Stimulated activated CD8-positive, alpha-beta memory T cell treated with anti-CD3 and anti-CD28 coated beads, Interleukin-12 subunit alpha, Interleukin-12 subunit beta, amount 100 ng/mL, for 24 hours (primary cell): ENCODE data around the gene SALL1.

Source experiments
- DNase-seq: peaks from one replicate; pipeline ENCODE4 v3.0.0-alpha.2; 2020; ENCODE audit errors: extremely low read depth

SALL1 gene

GRCh38 chr16:51156807-51157200, 5.7 kb upstream of the SALL1 start:
- DNase-seq = no peak

- DNase-seq = no peak
Observed at GRCh38 chr16:51155820-51156806, 5.0 kb upstream of the SALL1 start.

DNA sequence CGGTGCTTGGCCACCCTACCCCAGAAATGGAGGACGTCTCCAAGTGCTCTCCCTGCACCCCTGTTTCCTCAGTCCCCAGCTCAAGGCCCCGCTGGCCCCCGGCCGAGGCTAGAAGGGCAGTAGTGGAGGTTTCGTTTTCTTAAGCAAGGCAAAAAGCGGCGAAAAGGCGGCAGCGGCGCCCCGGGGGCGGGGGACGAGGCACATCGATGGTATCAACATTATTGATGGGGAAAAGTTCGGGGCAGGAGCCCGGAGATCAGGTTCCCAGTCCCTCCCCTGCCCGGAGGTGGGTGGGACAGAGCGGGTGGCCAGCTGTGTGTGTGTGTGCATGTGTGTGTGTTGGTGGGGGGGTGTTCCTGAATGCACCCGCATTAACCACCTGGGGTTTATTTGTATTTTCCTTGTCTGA, 4.1 kb upstream of the SALL1 start:
- DNase-seq = no peak

GRCh38 chr16:51154271-51155171, 3.5 kb upstream of the SALL1 start:
- no peak for DNase-seq

DNA sequence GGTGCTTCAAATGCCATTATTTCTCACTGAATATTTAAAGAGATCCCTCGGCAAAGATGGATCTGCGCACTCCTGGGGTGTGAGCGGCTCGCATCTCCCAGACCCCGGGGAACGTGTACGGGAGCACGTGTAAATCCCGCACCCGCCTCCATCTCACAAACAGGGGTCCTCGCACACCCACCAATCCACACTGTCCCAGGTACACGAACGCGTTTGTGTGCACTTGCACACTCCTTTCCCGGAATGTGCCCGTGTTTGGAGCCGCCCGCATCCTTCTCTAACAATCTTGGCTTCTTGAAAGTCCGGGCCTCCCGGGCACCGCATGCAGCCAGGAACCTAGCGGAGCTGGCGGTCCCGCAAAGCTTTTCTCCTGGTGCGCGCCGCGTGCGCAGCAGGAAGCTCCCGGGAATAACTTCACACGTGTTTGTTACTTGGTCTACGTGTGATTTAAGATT, 2.5 kb upstream of the SALL1 start:
- no peak for DNase-seq

GRCh38 chr16:51152691-51153576, 1.9 kb upstream of the SALL1 start:
- no peak for DNase-seq

GRCh38 chr16:51151961-51152663, 1.0 kb upstream of the SALL1 start:
- no peak for DNase-seq

DNA sequence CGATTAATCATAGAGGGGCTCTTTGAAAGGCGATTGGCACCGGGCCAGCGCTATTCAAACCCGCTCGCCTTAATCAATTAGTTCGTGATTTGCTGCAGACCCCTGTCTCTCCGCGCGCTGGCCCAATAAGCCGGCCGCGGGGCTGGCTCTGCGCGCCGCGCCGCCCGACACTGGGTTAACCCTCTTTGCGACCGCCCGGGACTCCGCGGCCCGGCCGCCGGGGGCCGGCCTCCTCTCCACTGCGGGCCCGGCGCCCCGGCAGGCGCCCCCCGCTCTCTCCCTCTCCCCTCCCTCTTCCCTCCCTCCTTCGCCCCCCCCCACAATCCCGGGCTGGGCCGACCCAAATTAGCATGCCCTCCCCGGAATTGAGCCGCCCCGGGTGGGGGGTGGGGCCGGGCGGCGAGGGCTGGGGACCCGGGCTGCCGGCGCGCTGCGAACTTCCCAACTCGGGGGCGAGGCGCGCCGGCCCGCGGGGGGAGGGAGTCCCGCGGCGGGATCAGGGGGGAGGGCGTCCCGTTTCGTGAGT, 428 bp upstream of the SALL1 start:
- DNase-seq = no peak

- no peak for DNase-seq
Observed at GRCh38 chr16:51150165-51150887, 744 bp downstream of the SALL1 start.

- no peak for DNase-seq
Observed at GRCh38 chr16:51149721-51150164, 1.3 kb downstream of the SALL1 start.

- no peak for DNase-seq
Observed at GRCh38 chr16:51149251-51149661, 1.8 kb downstream of the SALL1 start.

DNA sequence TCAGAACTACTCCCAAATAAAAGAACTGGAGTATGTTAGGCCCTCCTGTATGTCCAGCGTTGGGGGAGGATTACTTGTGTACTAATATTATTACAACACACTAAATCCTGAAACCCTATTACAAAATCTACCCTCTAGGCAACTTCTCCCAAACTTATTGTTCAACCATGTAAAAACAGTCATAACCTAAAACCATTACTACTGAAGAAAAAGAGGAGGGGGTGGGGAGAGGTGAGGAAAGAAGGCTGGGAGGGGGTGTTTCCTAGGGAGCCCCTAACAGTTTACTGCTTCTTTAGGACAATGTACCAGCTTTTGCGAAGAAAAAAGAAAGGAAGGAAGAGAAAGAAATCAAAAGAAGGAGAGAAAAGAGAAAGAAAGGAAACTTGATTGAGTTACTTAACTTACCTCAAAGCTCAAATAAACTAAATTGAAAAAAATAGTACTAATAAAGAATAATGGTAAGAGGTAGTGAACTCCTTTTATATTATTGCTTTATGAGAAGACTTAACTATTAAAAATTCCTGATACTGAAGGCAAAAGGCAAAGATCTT, 2.3 kb downstream of the SALL1 start:
- no peak for DNase-seq

- no peak for DNase-seq
Observed at GRCh38 chr16:51147776-51148677, 3.0 kb downstream of the SALL1 start.

DNA sequence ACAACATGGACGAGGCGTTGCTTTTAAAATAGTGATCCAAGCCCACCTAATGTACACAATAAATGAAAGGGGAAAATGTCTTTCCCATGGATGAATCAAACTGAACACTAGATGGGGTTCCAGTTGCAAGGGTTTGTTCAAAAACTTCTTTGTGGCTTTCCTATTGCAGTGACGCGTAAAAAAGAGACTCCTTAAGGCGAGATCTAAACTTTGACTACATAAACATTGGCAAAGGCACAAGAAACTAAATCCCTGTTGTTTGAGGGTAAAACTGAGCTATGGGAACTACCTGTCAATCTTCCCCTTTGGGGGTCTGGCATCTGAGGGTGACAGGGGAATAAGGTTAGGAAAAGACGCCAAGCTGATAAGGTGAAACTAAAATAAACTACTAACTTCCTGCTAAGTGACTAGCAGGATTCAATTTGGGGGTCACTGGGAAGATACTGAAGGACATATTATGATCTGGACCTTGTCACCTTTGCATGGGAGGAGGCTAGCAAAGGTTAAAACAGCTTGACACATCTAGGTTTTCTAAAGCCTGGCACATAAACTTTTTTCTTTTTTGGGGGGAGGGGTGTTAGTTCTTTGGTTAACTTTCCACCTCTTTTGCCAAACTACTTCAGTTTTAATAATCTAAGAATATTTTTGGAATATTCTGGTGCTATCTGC, 4.7 kb downstream of the SALL1 start:
- no peak for DNase-seq

GRCh38 chr16:51144203-51144602, 6.9 kb downstream of the SALL1 start:
- no peak for DNase-seq

DNA sequence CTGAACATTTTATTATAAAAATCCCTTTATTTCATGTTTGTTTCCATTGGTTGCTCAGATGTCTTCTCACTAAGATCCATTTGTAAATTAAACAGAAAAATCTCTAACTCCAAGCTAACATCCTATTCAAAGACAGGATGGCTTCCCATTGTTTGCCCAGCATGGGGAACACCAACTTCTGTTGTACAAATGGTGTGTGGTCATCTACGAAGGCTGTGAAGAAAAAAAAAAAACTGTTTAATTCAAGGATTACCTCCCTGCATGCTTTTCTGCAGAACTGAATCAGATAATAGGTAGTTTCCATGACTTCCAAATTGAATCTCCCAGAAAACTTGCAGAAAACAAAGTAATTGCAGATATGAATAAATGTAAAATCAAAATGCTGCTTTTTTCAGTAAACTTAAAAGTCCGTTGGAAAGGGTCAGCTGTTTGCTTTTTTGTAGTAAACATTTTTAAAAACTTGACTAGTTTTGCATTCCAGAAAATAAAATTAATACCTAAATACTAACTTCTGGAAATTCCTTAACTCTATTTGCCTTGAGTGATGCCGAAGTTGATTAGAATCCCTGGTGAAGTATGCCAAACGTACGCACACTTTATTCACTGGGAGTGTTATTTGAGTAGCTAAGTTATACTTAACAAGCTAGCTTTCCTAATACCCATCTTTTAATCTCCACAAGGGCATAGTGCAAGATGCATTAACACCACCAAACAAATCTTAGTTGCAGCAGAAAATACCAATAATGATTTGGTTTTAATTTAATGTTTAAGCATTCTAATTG, 7.7 kb downstream of the SALL1 start:
- no peak for DNase-seq

- DNase-seq = no peak
Observed at GRCh38 chr16:51141541-51141940, 9.5 kb downstream of the SALL1 start.
